HUES48 (cell line): Measurements from ENCODE around the gene LGSN.
"Not testable (repeated sequence)": the region's sequence is repeated elsewhere in the genome, so short reads cannot be mapped to it uniquely, and the experiment has no call there.

ENCODE experiments used
- H3K27ac ChIP-seq: one replicate; pipeline ENCODE4 v1.7.0; 2013; ENCODE audit warnings: low read depth, low read length, inconsistent platforms
- H3K27me3 ChIP-seq: 2 replicates; pipeline ENCODE4 v1.6.1; 2013; ENCODE audit warnings: mild to moderate bottlenecking, low read length; ENCODE audit not compliant: control insufficient read depth, insufficient read depth
- H3K36me3 ChIP-seq: 2 replicates; pipeline ENCODE4 v1.6.1; 2013; ENCODE audit warnings: low read length; ENCODE audit not compliant: control insufficient read depth, insufficient read depth
- H3K4me1 ChIP-seq: 2 replicates; pipeline ENCODE4 v1.6.1; 2013; ENCODE audit warnings: mild to moderate bottlenecking, low read length; ENCODE audit not compliant: control insufficient read depth, insufficient read depth
- H3K4me3 ChIP-seq: 2 replicates; pipeline ENCODE4 v1.5.1; 2013; ENCODE audit warnings: mild to moderate bottlenecking, low read depth, low read length
- H3K9ac ChIP-seq: 2 replicates; pipeline ENCODE4 v1.6.1; 2013; ENCODE audit warnings: mild to moderate bottlenecking, low read depth, low read length, moderate library complexity
- H3K9me3 ChIP-seq: 2 replicates; pipeline ENCODE4 v1.6.1; 2013; ENCODE audit warnings: low read length; ENCODE audit not compliant: control insufficient read depth, insufficient read depth

Gene LGSN

GRCh38 chr6:63236398-63236817, 83.4 kb downstream of the LGSN start:
- H3K36me3 ChIP-seq = no peaks in the 10 kb centered on the region
- peaks cover 10% of the 10 kb centered on the region for H3K27me3 ChIP-seq
- no peak overlapping the region for H3K27ac ChIP-seq
- H3K9ac ChIP-seq = no peak overlapping the region
- peaks cover 15% of the 10 kb centered on the region for H3K4me1 ChIP-seq
- H3K9me3 ChIP-seq = no peaks in the 10 kb centered on the region
- H3K4me3 ChIP-seq = no peak overlapping the region

- H3K36me3 ChIP-seq, H3K27me3 ChIP-seq, H3K4me3 ChIP-seq, H3K27ac ChIP-seq, H3K9me3 ChIP-seq, H3K9ac ChIP-seq, H3K4me1 ChIP-seq: not testable (repeated sequence)
Observed at GRCh38 chr6:63230511-63230910, 89.3 kb downstream of the LGSN start.

GRCh38 chr6:63230027-63230426, 89.8 kb downstream of the LGSN start:
- not testable (repeated sequence) for H3K9me3 ChIP-seq, H3K9ac ChIP-seq, H3K27me3 ChIP-seq, H3K4me3 ChIP-seq, H3K4me1 ChIP-seq, H3K27ac ChIP-seq, H3K36me3 ChIP-seq

- H3K4me3 ChIP-seq, H3K36me3 ChIP-seq, H3K4me1 ChIP-seq, H3K27me3 ChIP-seq, H3K27ac ChIP-seq, H3K9ac ChIP-seq, H3K9me3 ChIP-seq: not testable (repeated sequence)
Observed at GRCh38 chr6:63227928-63228894, 91.6 kb downstream of the LGSN start.

GRCh38 chr6:63225987-63226386, 93.8 kb downstream of the LGSN start:
- H3K36me3 ChIP-seq, H3K9me3 ChIP-seq, H3K4me1 ChIP-seq, H3K27ac ChIP-seq, H3K4me3 ChIP-seq, H3K27me3 ChIP-seq, H3K9ac ChIP-seq: not testable (repeated sequence)
